Aorta (tissue), 5 donors: ENCODE data around the gene BCAS1. TPM values are rescaled to one million over a fixed set of nuclear protein-coding genes. Genes with fewer than 3 reads are reported as not detected.

Experiments
- ATAC-seq: fragments of 200-7000 bp; cut with Tn5 transposase; one replicate; pipeline ENCODE4 v1.9.1; 2022; ENCODE audit warnings: moderate library complexity; ENCODE audit not compliant: low FRiP score
- DNase-seq, 2 donors: peaks; one replicate each; pipeline ENCODE4 v3.0.0-alpha.2; 2020
- H3K27ac ChIP-seq, 2 donors: one replicate each; pipeline ENCODE4 v1.5.1; 2013; ENCODE audit warnings: low read length in 2 of 2, mild to moderate bottlenecking in 2 of 2, moderate library complexity in 2 of 2, control low read depth in 1 of 2, inconsistent platforms in 1 of 2, low read depth in 1 of 2
- H3K27me3 ChIP-seq, 2 donors: one replicate each; pipeline ENCODE4 v1.6.1; 2013; ENCODE audit warnings: control low read depth in 1 of 2, low read length in 1 of 2, mild to moderate bottlenecking in 1 of 2, moderate library complexity in 1 of 2; ENCODE audit not compliant: insufficient read depth in 2 of 2, control insufficient read depth in 1 of 2
- H3K36me3 ChIP-seq, 2 donors: one replicate each; pipeline ENCODE4 v1.6.1; 2013; ENCODE audit warnings: control low read depth in 1 of 2, low read length in 1 of 2, mild to moderate bottlenecking in 1 of 2; ENCODE audit not compliant: insufficient read depth in 2 of 2, control insufficient read depth in 1 of 2
- H3K4me1 ChIP-seq, 2 donors: one replicate each; pipeline ENCODE4 v1.6.1; 2013; ENCODE audit warnings: low read length in 2 of 2, control low read depth in 1 of 2, mild to moderate bottlenecking in 1 of 2, moderate library complexity in 1 of 2; ENCODE audit not compliant: insufficient read depth in 2 of 2, control insufficient read depth in 1 of 2
- H3K4me3 ChIP-seq, 2 donors: one replicate each; pipeline ENCODE4 v1.5.1; 2013; ENCODE audit warnings: low read length in 2 of 2, control low read depth in 1 of 2, mild to moderate bottlenecking in 1 of 2
- H3K9me3 ChIP-seq: one replicate; pipeline ENCODE4 v1.6.1; 2013; ENCODE audit warnings: mild to moderate bottlenecking, low read length; ENCODE audit not compliant: control insufficient read depth
- WGBS, 2 donors: extraction: QIAGEN DNeasy Blood & Tissue Kit; methylation state at CpG; one replicate each; pipeline ENCODE4 v1.1.7; 2013; 5-methylcytosine and 5-hydroxymethylcytosine counted together
- intact Hi-C, 2 donors: fragments of 100-400 bp; cut with DNase I; formaldehyde crosslinking; loops; one replicate each; pipeline versions ENCODE4 v1.14.2 to v1.15.0; 2022
- polyA plus RNA-seq, 2 donors: library from polyadenylated mRNA; stranded (reverse); fragments of 200-250 nt; gene quantifications; one replicate each; pipeline ENCODE4 v1.2.3, GENCODE V29; 2013
- total RNA-seq, 2 donors: library from RNA; stranded (reverse); fragmentation: NEBNext Ultra II Directional; extraction: Animal tissue kit (Norgen Biotek cat#: 25700); gene quantifications; one replicate each; pipeline ENCODE4 v1.2.1, GENCODE V29; 2021
- donor health status: healthy with polysubstance abuse.
- donor health status: Bipolar disorder and iron deficiency.
- donor health status: DM: no; HTN: no; CAD: no.
- donor health status: DM: no; HTN: no; CAD: no.
- donor health status: DM: yes; HTN: yes; CAD: no.

The BCAS1 gene
- total and polyA plus RNA-seq, 4 donors, result 0.51 to 8.9 (median 1.8) TPM

GRCh38 chr20:54002056-54002575 is 68.3 kb downstream of the BCAS1 start:
- H3K27ac ChIP-seq, result no peak overlapping the region
- ATAC-seq, result no peak

GRCh38 chr20:54000914-54001313 is 69.5 kb downstream of the BCAS1 start:
- WGBS, 2 donors, result 57 to 78% methylated on average over 2 of the region's 2 CpGs
- H3K4me3 ChIP-seq, result no peak overlapping the region
- no peaks in the 10 kb centered on the region for H3K36me3 ChIP-seq
- ATAC-seq, result no peak
- intact Hi-C loops, result no loop called here
- peaks cover 4% of the 10 kb centered on the region for H3K9me3 ChIP-seq
- no peak overlapping the region for H3K27ac ChIP-seq
- no peak for DNase-seq
- H3K27me3 ChIP-seq, result no peaks in the 10 kb centered on the region
- H3K4me1 ChIP-seq, result no peaks in the 10 kb centered on the region

More at GRCh38 chr20:54002056-54002575, 68.3 kb downstream of the BCAS1 start:
- no peak for DNase-seq
- Histone ChIP-seq H3K4me3 (no peak overlapping the region), H3K4me1 (no peaks in the 10 kb centered on the region), H3K27me3 (no peaks in the 10 kb centered on the region), H3K36me3 (no peaks in the 10 kb centered on the region), H3K9me3 (peaks cover 4% of the 10 kb centered on the region)
- 60 to 62% methylated on average over 2 of the region's 2 CpGs for WGBS, 2 donors
- intact Hi-C loops, result no loop called here

- Histone ChIP-seq H3K27ac (no peak overlapping the region), H3K36me3 (no peaks in the 10 kb centered on the region), H3K27me3 (no peaks in the 10 kb centered on the region), H3K9me3 (peaks cover 4% of the 10 kb centered on the region), H3K4me3 (no peak overlapping the region), H3K4me1 (no peaks in the 10 kb centered on the region)
- no peak for ATAC-seq
- intact Hi-C loops, result no loop called here
- DNase-seq, result no peak
These were observed 70.1 kb downstream of the BCAS1 start for GRCh38 chr20:54000262-54000661.

DNA sequence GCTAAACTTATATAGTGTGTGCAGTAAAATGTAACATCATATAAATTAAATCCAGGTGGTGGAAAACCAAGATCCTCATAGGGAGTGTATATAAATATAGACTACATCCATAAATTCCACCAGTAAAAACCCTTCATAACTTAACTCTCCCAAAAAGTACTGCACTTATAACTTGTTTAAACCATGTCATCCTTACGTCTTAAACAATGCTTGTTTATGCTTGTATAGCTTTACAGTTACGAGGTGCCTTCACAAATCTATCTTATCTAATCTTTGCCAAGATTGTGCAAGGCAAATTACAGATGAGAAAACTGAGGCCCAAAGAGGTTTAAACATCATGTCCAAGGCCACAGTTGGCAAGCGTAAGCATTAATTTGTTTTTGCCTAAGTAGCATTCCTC is 71.3 kb downstream of the BCAS1 start:
- H3K27me3 ChIP-seq, result no peaks in the 10 kb centered on the region
- H3K36me3 ChIP-seq, result no peaks in the 10 kb centered on the region
- intact Hi-C loops, result no loop called here
- no peaks in the 10 kb centered on the region for H3K4me1 ChIP-seq
- no peak overlapping the region for H3K4me3 ChIP-seq
- H3K9me3 ChIP-seq, result peaks cover 3% of the 10 kb centered on the region
- no peak overlapping the region for H3K27ac ChIP-seq
- no peak for ATAC-seq
- 72 to 78% methylated on average over 3 of the region's 3 CpGs for WGBS, 2 donors
- no peak for DNase-seq

- H3K9me3 ChIP-seq, result peaks cover 2% of the 10 kb centered on the region
- no peak overlapping the region for H3K27ac ChIP-seq
- no peaks in the 10 kb centered on the region for H3K36me3 ChIP-seq
- no peaks in the 10 kb centered on the region for H3K27me3 ChIP-seq
- no peak overlapping the region for H3K4me3 ChIP-seq
- no peak for ATAC-seq
- DNase-seq, result no peak
- intact Hi-C loops, result no loop called here
- 60 to 61% methylated on average over 10 of the region's 10 CpGs for WGBS, 2 donors
- no peaks in the 10 kb centered on the region for H3K4me1 ChIP-seq
These were observed 73.6 kb downstream of the BCAS1 start for GRCh38 chr20:53996584-53997486.

- no peak for ATAC-seq
These were observed 74.4 kb downstream of the BCAS1 start for GRCh38 chr20:53995949-53996348.

GRCh38 chr20:53994088-53994487 is 76.3 kb downstream of the BCAS1 start:
- H3K27ac ChIP-seq, result no peak overlapping the region
- intact Hi-C loops, result no loop called here
- no peak for ATAC-seq
- no peaks in the 10 kb centered on the region for H3K27me3 ChIP-seq
- 20 to 55% methylated on average over 7 of the region's 7 CpGs for WGBS, 2 donors
- H3K9me3 ChIP-seq, result peaks cover 2% of the 10 kb centered on the region
- H3K36me3 ChIP-seq, result no peaks in the 10 kb centered on the region
- H3K4me3 ChIP-seq, result no peak overlapping the region
- DNase-seq, result no peak
- H3K4me1 ChIP-seq, result no peaks in the 10 kb centered on the region

More at GRCh38 chr20:53995949-53996348, 74.4 kb downstream of the BCAS1 start:
- intact Hi-C loops, result no loop called here
- H3K36me3 ChIP-seq, result no peaks in the 10 kb centered on the region
- H3K4me3 ChIP-seq, result no peak overlapping the region
- no peaks in the 10 kb centered on the region for H3K27me3 ChIP-seq
- DNase-seq, result no peak
- peaks cover 2% of the 10 kb centered on the region for H3K9me3 ChIP-seq
- H3K4me1 ChIP-seq, result no peaks in the 10 kb centered on the region
- H3K27ac ChIP-seq, result no peak overlapping the region
- WGBS, 2 donors, result 42 to 47% methylated on average over 5 of the region's 5 CpGs

- intact Hi-C loops, result no loop called here
These were observed 77.1 kb downstream of the BCAS1 start for GRCh38 chr20:53993310-53993709.

More at GRCh38 chr20:53993310-53993709, 77.1 kb downstream of the BCAS1 start:
- ATAC-seq (no peak), DNase-seq (no peak)
- Histone ChIP-seq H3K36me3 (no peaks in the 10 kb centered on the region), H3K9me3 (peaks cover 2% of the 10 kb centered on the region), H3K27ac (no peak overlapping the region), H3K4me1 (no peaks in the 10 kb centered on the region), H3K27me3 (no peaks in the 10 kb centered on the region), H3K4me3 (no peak overlapping the region)
- 65 to 76% methylated on average over 5 of the region's 5 CpGs for WGBS, 2 donors
